Stimulated activated CD4-positive, alpha-beta T cell treated with anti-CD3 and anti-CD28 coated beads, Interleukin-1b, Interleukin-23, amount 100 ng/mL, for 1 hour (primary cell): Measurements from ENCODE around the gene PIP5K1B.

Source experiments
- DNase-seq, 2 donors: peaks; one replicate each; pipeline ENCODE4 v3.0.0-alpha.2; 2020; ENCODE audit warnings: low read depth in 2 of 2

Gene PIP5K1B

GRCh38 chr9:68859347-68859746, 154.3 kb downstream of the PIP5K1B start:
- no peak for DNase-seq

- no peak for DNase-seq
Observed at GRCh38 chr9:68860419-68860818, 155.4 kb downstream of the PIP5K1B start.

GRCh38 chr9:68861436-68861835, 156.4 kb downstream of the PIP5K1B start:
- no peak for DNase-seq

GRCh38 chr9:68867066-68867465, 162.0 kb downstream of the PIP5K1B start:
- no peak for DNase-seq

GRCh38 chr9:68869022-68869421, 164.0 kb downstream of the PIP5K1B start:
- DNase-seq = no peak

- no peak for DNase-seq
Observed at GRCh38 chr9:68870086-68870485, 165.0 kb downstream of the PIP5K1B start.

- DNase-seq = no peak
Observed at GRCh38 chr9:68871236-68871635, 166.2 kb downstream of the PIP5K1B start.

- DNase-seq = no peak
Observed at GRCh38 chr9:68872026-68872501, 167.0 kb downstream of the PIP5K1B start.

GRCh38 chr9:68873179-68873578, 168.1 kb downstream of the PIP5K1B start:
- DNase-seq = no peak

GRCh38 chr9:68876273-68876672, 171.2 kb downstream of the PIP5K1B start:
- no peak for DNase-seq

GRCh38 chr9:68876681-68877080, 171.6 kb downstream of the PIP5K1B start:
- no peak for DNase-seq

- DNase-seq = no peak
Observed at GRCh38 chr9:68877219-68877618, 172.2 kb downstream of the PIP5K1B start.

- DNase-seq = no peak
Observed at GRCh38 chr9:68878450-68878849, 173.4 kb downstream of the PIP5K1B start.

GRCh38 chr9:68883224-68883623, 178.2 kb downstream of the PIP5K1B start:
- DNase-seq = no peak

- no peak for DNase-seq
Observed at GRCh38 chr9:68887232-68887631, 182.2 kb downstream of the PIP5K1B start.

GRCh38 chr9:68894502-68894901, 189.5 kb downstream of the PIP5K1B start:
- no peak for DNase-seq

GRCh38 chr9:68895741-68896478, 190.9 kb downstream of the PIP5K1B start:
- DNase-seq = no peak

- no peak for DNase-seq
Observed at GRCh38 chr9:68896486-68896885, 191.4 kb downstream of the PIP5K1B start.

GRCh38 chr9:68897577-68898145, 192.6 kb downstream of the PIP5K1B start:
- DNase-seq = no peak

- no peak for DNase-seq
Observed at GRCh38 chr9:68898781-68899439, 193.9 kb downstream of the PIP5K1B start.

- no peak for DNase-seq
Observed at GRCh38 chr9:68904454-68904853, 199.4 kb downstream of the PIP5K1B start.

- no peak for DNase-seq
Observed at GRCh38 chr9:68905129-68905528, 200.1 kb downstream of the PIP5K1B start.

GRCh38 chr9:68907910-68908309, 202.9 kb downstream of the PIP5K1B start:
- DNase-seq = no peak
